Epithelial cell of esophagus (primary cell): Measurements from ENCODE around the gene ITPR2.

Experiments used
- DNase-seq: peaks from one replicate; pipeline ENCODE4 v3.0.0; 2010; ENCODE audit warnings: low read depth
- H3K4me3 ChIP-seq: 2 replicates; pipeline ENCODE4 v1.5.1; 2011; ENCODE audit warnings: mild to moderate bottlenecking, low read length, control low read depth
- CTCF ChIP-seq: IDR thresholded peaks from 2 replicates; pipeline ENCODE4 v1.5.1; 2011; ENCODE audit warnings: low read depth, mild to moderate bottlenecking, low read length, control low read depth, inconsistent platforms; ENCODE audit not compliant: insufficient read depth; ENCODE audit errors: missing control alignments

ITPR2 gene

GRCh38 chr12:26576266-26576665 is 256.7 kb downstream of the ITPR2 start:
- no peak for DNase-seq
- TF ChIP-seq CTCF = no peak
- no peak overlapping the region for H3K4me3 ChIP-seq

GRCh38 chr12:26573225-26573909 is 259.6 kb downstream of the ITPR2 start:
- DNase-seq = no peak
- H3K4me3 ChIP-seq = no peak overlapping the region
- TF ChIP-seq CTCF = no peak

DNA sequence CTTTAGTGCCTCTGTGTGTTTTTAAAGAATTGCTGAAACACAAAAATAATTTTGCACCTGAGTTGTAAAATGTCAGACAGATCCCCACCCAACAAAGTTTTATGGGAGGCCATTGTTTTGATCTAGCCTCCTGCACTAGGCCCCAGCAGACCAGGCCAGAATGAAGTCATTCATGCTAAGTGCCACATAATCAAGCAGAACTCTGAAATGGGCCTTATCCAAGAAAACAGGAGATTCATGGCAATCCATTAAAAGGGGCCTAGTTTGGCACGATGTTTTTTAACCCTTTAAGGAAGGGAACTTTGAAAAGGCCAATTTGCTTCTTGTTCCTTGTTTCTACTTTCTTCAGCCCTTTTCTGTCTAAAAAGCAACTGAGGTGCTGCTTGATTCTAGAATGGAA is 260.9 kb downstream of the ITPR2 start:
- no peak for DNase-seq
- no peak for TF ChIP-seq CTCF
- no peak overlapping the region for H3K4me3 ChIP-seq

DNA sequence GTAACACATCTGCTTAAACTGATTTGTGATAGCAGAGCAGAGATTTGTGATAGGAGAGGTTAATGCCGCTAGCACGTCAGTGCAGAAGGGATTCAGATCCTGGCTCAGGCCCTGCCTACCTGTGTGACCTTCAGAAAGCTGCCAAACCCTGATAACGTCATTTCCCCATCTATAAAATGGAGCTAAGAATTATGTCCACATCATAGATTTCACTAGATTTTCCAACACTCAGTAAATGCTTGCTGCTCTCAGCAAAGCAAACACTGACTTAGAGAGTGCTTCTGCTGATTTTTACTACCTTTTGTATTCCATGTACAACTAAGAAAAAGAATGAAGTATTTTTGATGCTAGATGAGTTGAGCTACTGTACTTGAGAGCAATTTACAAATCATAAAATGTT is 261.4 kb downstream of the ITPR2 start:
- no peak for TF ChIP-seq CTCF
- no peak for DNase-seq
- no peak overlapping the region for H3K4me3 ChIP-seq

- no peak for TF ChIP-seq CTCF
- DNase-seq = no peak
These were observed 265.9 kb downstream of the ITPR2 start for GRCh38 chr12:26567126-26567525.

GRCh38 chr12:26566675-26567074 is 266.3 kb downstream of the ITPR2 start:
- no peak for DNase-seq
- no peak for TF ChIP-seq CTCF
- H3K4me3 ChIP-seq = no peak overlapping the region

More at GRCh38 chr12:26567126-26567525, 265.9 kb downstream of the ITPR2 start:
- no peak overlapping the region for H3K4me3 ChIP-seq

GRCh38 chr12:26566186-26566585 is 266.8 kb downstream of the ITPR2 start:
- no peak overlapping the region for H3K4me3 ChIP-seq
- DNase-seq = no peak
- no peak for TF ChIP-seq CTCF
